WTC11 (cell line): Measurements from ENCODE around the gene CMTM7. TPM values are rescaled to one million over a fixed set of nuclear protein-coding genes. Genes with fewer than 3 reads are reported as not detected.

Experiments used
- ATAC-seq: fragments of 200-7000 bp; cut with Tn5 transposase; 2 replicates; pipeline ENCODE4 v1.10.0; 2021; ENCODE audit warnings: mild to moderate bottlenecking, moderate library complexity
- CTCF ChIA-PET: fragments of 300-600 bp; sonication (Branson Sonifier 250); formaldehyde crosslinking; loops from one replicate; lab custom pipeline; 2021; ENCODE audit warnings: antibody characterized with exemption; lab: Charles Lee
- POLR2A ChIA-PET: fragments of 350-600 bp; sonication (Branson Sonifier 250); formaldehyde crosslinking; loops from one replicate; lab custom pipeline; 2021; ENCODE audit warnings: antibody characterized with exemption; lab: Charles Lee
- DNase-seq: peaks from one replicate; pipeline ENCODE4 v3.0.0; 2021; ENCODE audit warnings: low spot score
- H3K27ac Mint-ChIP-seq: 2 replicates; pipeline ENCODE4 v1.8.0; 2021; ENCODE audit warnings: mixed read lengths
- H3K27me3 Mint-ChIP-seq: 2 replicates; pipeline ENCODE4 v1.8.0; 2021; ENCODE audit warnings: low read depth, mild to moderate bottlenecking, moderate library complexity, mixed read lengths
- H3K36me3 Mint-ChIP-seq: 2 replicates; pipeline ENCODE4 v1.8.0; 2021; ENCODE audit warnings: mixed read lengths
- H3K4me1 Mint-ChIP-seq: 2 replicates; pipeline ENCODE4 v1.8.0; 2022; ENCODE audit warnings: mixed read lengths
- H3K4me3 Mint-ChIP-seq: 2 replicates; pipeline ENCODE4 v1.8.0; 2021; ENCODE audit warnings: mild to moderate bottlenecking, moderate library complexity, mixed read lengths
- H3K9me3 Mint-ChIP-seq: 2 replicates; pipeline ENCODE4 v1.8.0; 2021; ENCODE audit warnings: mixed read lengths
- ATF3 ChIP-seq: sonication (generic); formaldehyde crosslinking; conservative IDR thresholded peaks from 2 replicates; pipeline ENCODE4 v1.8.1; 2022; ENCODE audit warnings: mild to moderate bottlenecking, missing genetic modification reagents
- CTCF ChIP-seq: fragments of 200-600 bp; IDR thresholded peaks from 2 replicates; pipeline ENCODE4 v1.8.0; 2022; ENCODE audit warnings: antibody characterized with exemption
- E2F1 ChIP-seq: sonication (generic); formaldehyde crosslinking; IDR thresholded peaks from 2 replicates; pipeline ENCODE4 v1.8.0; 2022; ENCODE audit warnings: mild to moderate bottlenecking, missing genetic modification reagents
- E2F5 ChIP-seq: sonication (generic); formaldehyde crosslinking; IDR thresholded peaks from 2 replicates; pipeline ENCODE4 v1.8.1; 2022; ENCODE audit warnings: mild to moderate bottlenecking, moderate library complexity, missing genetic modification reagents
- ELF4 ChIP-seq: sonication (generic); formaldehyde crosslinking; IDR thresholded peaks from 2 replicates; pipeline ENCODE4 v1.8.1; 2022; ENCODE audit warnings: low read depth, mild to moderate bottlenecking, moderate library complexity, missing genetic modification reagents
- ETV6 ChIP-seq: sonication (generic); formaldehyde crosslinking; IDR thresholded peaks from 2 replicates; pipeline ENCODE4 v1.8.1; 2022; ENCODE audit warnings: mild to moderate bottlenecking, missing genetic modification reagents
- FOXJ3 ChIP-seq: sonication (generic); formaldehyde crosslinking; IDR thresholded peaks from 2 replicates; pipeline ENCODE4 v1.9.0; 2021; ENCODE audit warnings: missing genetic modification reagents, mild to moderate bottlenecking, borderline replicate concordance
- FOXP1 ChIP-seq: sonication (generic); formaldehyde crosslinking; IDR thresholded peaks from 2 replicates; pipeline ENCODE4 v1.8.0; 2022; ENCODE audit warnings: missing genetic modification reagents, mild to moderate bottlenecking, moderate library complexity, borderline replicate concordance
- FOXP4 ChIP-seq: sonication (generic); formaldehyde crosslinking; IDR thresholded peaks from 2 replicates; pipeline ENCODE4 v1.8.0; 2022; ENCODE audit warnings: mild to moderate bottlenecking, missing genetic modification reagents
- HMGA2 ChIP-seq: fragments of 250-450 bp; sonication (Bioruptor Pico); IDR thresholded peaks from 2 replicates; pipeline ENCODE4 v1.4.0; 2021; ENCODE audit warnings: mild to moderate bottlenecking, moderate library complexity
- IRF2 ChIP-seq: sonication (generic); formaldehyde crosslinking; IDR thresholded peaks from 2 replicates; pipeline ENCODE4 v1.8.0; 2022; ENCODE audit warnings: low read depth, missing genetic modification reagents, borderline replicate concordance
- JAZF1 ChIP-seq: fragments of 250-450 bp; sonication (Bioruptor Pico); IDR thresholded peaks from 2 replicates; pipeline ENCODE4 v1.9.0; 2021; ENCODE audit warnings: moderate library complexity, mild to moderate bottlenecking, inconsistent platforms
- MXD4 ChIP-seq: fragments of 250-450 bp; sonication (Bioruptor Pico); IDR thresholded peaks from 2 replicates; pipeline ENCODE4 v1.8.0; 2021; ENCODE audit warnings: mild to moderate bottlenecking, moderate library complexity, borderline replicate concordance
- MYBL2 ChIP-seq: sonication (generic); formaldehyde crosslinking; IDR thresholded peaks from 2 replicates; pipeline ENCODE4 v1.8.1; 2023; ENCODE audit warnings: mild to moderate bottlenecking, moderate library complexity, missing genetic modification reagents
- NFATC4 ChIP-seq: fragments of 250-450 bp; sonication (Bioruptor Pico); IDR thresholded peaks from 2 replicates; pipeline ENCODE4 v1.9.0; 2021; ENCODE audit warnings: mild to moderate bottlenecking
- RORB ChIP-seq: fragments of 250-450 bp; sonication (Bioruptor Pico); IDR thresholded peaks from 2 replicates; pipeline ENCODE4 v1.9.0; 2021; ENCODE audit warnings: mild to moderate bottlenecking
- SMAD4 ChIP-seq: sonication (generic); formaldehyde crosslinking; IDR thresholded peaks from 2 replicates; pipeline ENCODE4 v1.8.0; 2022; ENCODE audit warnings: mild to moderate bottlenecking, missing genetic modification reagents
- TCF7 ChIP-seq: sonication (generic); formaldehyde crosslinking; IDR thresholded peaks from 2 replicates; pipeline ENCODE4 v1.8.0; 2022; ENCODE audit warnings: mild to moderate bottlenecking, low read depth, missing genetic modification reagents, moderate library complexity
- TEAD4 ChIP-seq: sonication (generic); formaldehyde crosslinking; IDR thresholded peaks from 2 replicates; pipeline ENCODE4 v1.8.0; 2022; ENCODE audit warnings: mild to moderate bottlenecking, missing genetic modification reagents
- TP53 ChIP-seq: sonication (generic); formaldehyde crosslinking; IDR thresholded peaks from 2 replicates; pipeline ENCODE4 v1.8.1; 2023; ENCODE audit warnings: mild to moderate bottlenecking, missing genetic modification reagents
- ZBTB43 ChIP-seq: sonication (generic); formaldehyde crosslinking; IDR thresholded peaks from 2 replicates; pipeline ENCODE4 v1.8.1; 2023; ENCODE audit warnings: mild to moderate bottlenecking, missing genetic modification reagents
- ZNF121 ChIP-seq: sonication (generic); formaldehyde crosslinking; IDR thresholded peaks from 2 replicates; pipeline ENCODE4 v1.8.0; 2023; ENCODE audit warnings: missing genetic modification reagents
- ZNF138 ChIP-seq: sonication (generic); formaldehyde crosslinking; conservative IDR thresholded peaks from 2 replicates; pipeline ENCODE4 v1.8.1; 2022; ENCODE audit warnings: mild to moderate bottlenecking, moderate library complexity, missing genetic modification reagents
- ZNF219 ChIP-seq: sonication (generic); formaldehyde crosslinking; IDR thresholded peaks from 2 replicates; pipeline ENCODE4 v1.8.0; 2023; ENCODE audit warnings: missing genetic modification reagents, mild to moderate bottlenecking, borderline replicate concordance
- ZNF232 ChIP-seq: sonication (generic); formaldehyde crosslinking; IDR thresholded peaks from 2 replicates; pipeline ENCODE4 v1.8.0; 2022; ENCODE audit warnings: mild to moderate bottlenecking, missing genetic modification reagents
- ZNF281 ChIP-seq: sonication (generic); formaldehyde crosslinking; IDR thresholded peaks from 2 replicates; pipeline ENCODE4 v1.8.0; 2023; ENCODE audit warnings: mild to moderate bottlenecking, missing genetic modification reagents
- ZNF317 ChIP-seq: sonication (generic); formaldehyde crosslinking; IDR thresholded peaks from 2 replicates; pipeline ENCODE4 v1.8.1; 2023; ENCODE audit warnings: low read depth, mild to moderate bottlenecking, moderate library complexity, missing genetic modification reagents, borderline replicate concordance
- total RNA-seq: library from RNA; stranded (reverse); gene quantifications from 3 replicates; pipeline ENCODE4 v1.2.3, GENCODE V29; 2021

CMTM7 gene
- total RNA-seq, 1 experiment from 2014 or later: 23.4 TPM

- Mint-ChIP-seq H3K9me3 (no peaks in the 10 kb centered on the region; the same call in 1 of the 2 replicates), H3K27me3 (no peaks in the 10 kb centered on the region), H3K27ac (no peak overlapping the region), H3K4me3 (no peak overlapping the region), H3K4me1 (peaks cover 8% of the 10 kb centered on the region), H3K36me3 (peaks cover 6% of the 10 kb centered on the region; the same call in 1 of the 2 replicates)
- DNase-seq: peak; percentile 81
- ChIA-PET CTCF (interaction anchor here (0.6 to 3.4 kb wide), 65 partner anchors 8 to 643 kb away, joined by 3 to 117 read pairs (median 5); partner anchors contain the start of gene CMTM7), POLR2A (interaction anchor here (0.6 kb wide), 2 partner anchors 12 to 434 kb away, joined by 3 to 6 read pairs; no protein-coding TSS in a partner anchor)
- peak; percentile 92 for ATAC-seq
- TF ChIP-seq FOXP1 (CRISPR knock-in tag) (0 out of 2 replicates have a peak, but pooled peaks have one; percentile 40), MXD4 (CRISPR knock-in tag) (no peak), ETV6 (CRISPR knock-in tag) (peak; percentile 70; the same call in 1 of the 2 replicates), CTCF (peak; percentile 100), FOXJ3 (no peak), HMGA2 (CRISPR knock-in tag) (no peak), TCF7 (CRISPR knock-in tag) (no peak), ZNF281 (CRISPR knock-in tag) (no peak), IRF2 (CRISPR knock-in tag) (no peak), JAZF1 (CRISPR knock-in tag) (no peak), ELF4 (CRISPR knock-in tag) (no peak), ZNF121 (CRISPR knock-in tag) (no peak), E2F1 (CRISPR knock-in tag) (peak; percentile 24; the same call in 1 of the 2 replicates), TEAD4 (CRISPR knock-in tag) (no peak), ZNF232 (CRISPR knock-in tag) (no peak), ZNF317 (CRISPR knock-in tag) (no peak), TP53 (CRISPR knock-in tag) (no peak), SMAD4 (CRISPR knock-in tag) (no peak), ZBTB43 (CRISPR knock-in tag) (no peak), MYBL2 (0 out of 2 replicates have a peak, but pooled peaks have one; percentile 48), ZNF138 (CRISPR knock-in tag) (no peak), ZNF219 (CRISPR knock-in tag) (no peak), RORB (no peak), E2F5 (no peak), ATF3 (CRISPR knock-in tag) (no peak), FOXP4 (CRISPR knock-in tag) (peak; percentile 25; the same call in 1 of the 2 replicates), NFATC4 (CRISPR knock-in tag) (no peak)
Observed at GRCh38 chr3:32467333-32468070, 75.8 kb downstream of the CMTM7 start.
